ENCODE results near the gene HBG2.

Gene HBG2

DNA sequence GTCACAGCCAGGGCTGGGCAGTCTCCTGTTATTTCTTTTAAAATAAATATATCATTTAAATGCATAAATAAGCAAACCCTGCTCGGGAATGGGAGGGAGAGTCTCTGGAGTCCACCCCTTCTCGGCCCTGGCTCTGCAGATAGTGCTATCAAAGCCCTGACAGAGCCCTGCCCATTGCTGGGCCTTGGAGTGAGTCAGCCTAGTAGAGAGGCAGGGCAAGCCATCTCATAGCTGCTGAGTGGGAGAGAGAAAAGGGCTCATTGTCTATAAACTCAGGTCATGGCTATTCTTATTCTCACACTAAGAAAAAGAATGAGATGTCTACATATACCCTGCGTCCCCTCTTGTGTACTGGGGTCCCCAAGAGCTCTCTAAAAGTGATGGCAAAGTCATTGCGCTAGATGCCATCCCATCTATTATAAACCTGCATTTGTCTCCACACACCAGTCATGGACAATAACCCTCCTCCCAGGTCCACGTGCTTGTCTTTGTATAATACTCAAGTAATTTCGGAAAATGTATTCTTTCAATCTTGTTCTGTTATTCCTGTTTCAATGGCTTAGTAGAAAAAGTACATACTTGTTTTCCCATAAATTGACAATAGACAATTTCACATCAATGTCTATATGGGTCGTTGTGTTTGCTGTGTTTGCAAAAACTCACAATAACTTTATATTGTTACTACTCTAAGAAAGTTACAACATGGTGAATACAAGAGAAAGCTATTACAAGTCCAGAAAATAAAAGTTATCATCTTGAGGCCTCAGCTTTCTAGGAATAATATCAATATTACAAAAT lies 33.7 kb upstream of the HBG2 start:
- POLR2A ChIA-PET: no interaction called here
- TF ChIP-seq ELF4 (IDR thresholded peaks at IDR 0.05) (no peak), SP1 (IDR thresholded peaks at IDR 0.05) (no peak), TARDBP (IDR thresholded peaks at IDR 0.05) (no peak), ARNT (IDR thresholded peaks at IDR 0.05) (no peak), FOXA1 (IDR thresholded peaks at IDR 0.05) (no peak), FOXK2 (IDR thresholded peaks at IDR 0.05) (no peak), FOXM1 (IDR thresholded peaks at IDR 0.05; ENCODE audit: borderline replicate concordance) (no peak), LEF1 (IDR thresholded peaks at IDR 0.05; ENCODE audit: borderline replicate concordance) (no peak), HDGF (IDR thresholded peaks at IDR 0.05; ENCODE audit: borderline replicate concordance) (no peak), L3MBTL2 (conservative IDR thresholded peaks at IDR 0.05) (no peak), CTBP1 (IDR thresholded peaks at IDR 0.05; ENCODE audit: borderline replicate concordance) (no peak), NFRKB (IDR thresholded peaks at IDR 0.05) (no peak), BHLHE40 (IDR thresholded peaks at IDR 0.05; ENCODE audit: borderline replicate concordance) (no peak)
- TF ChIP-seq, protein P1, sequence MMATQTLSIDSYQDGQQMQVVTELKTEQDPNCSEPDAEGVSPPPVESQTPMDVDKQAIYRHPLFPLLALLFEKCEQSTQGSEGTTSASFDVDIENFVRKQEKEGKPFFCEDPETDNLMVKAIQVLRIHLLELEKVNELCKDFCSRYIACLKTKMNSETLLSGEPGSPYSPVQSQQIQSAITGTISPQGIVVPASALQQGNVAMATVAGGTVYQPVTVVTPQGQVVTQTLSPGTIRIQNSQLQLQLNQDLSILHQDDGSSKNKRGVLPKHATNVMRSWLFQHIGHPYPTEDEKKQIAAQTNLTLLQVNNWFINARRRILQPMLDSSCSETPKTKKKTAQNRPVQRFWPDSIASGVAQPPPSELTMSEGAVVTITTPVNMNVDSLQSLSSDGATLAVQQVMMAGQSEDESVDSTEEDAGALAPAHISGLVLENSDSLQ (IDR thresholded peaks at IDR 0.05): no peak
- CTCF ChIA-PET: no interaction called here
- no peak for DNase-seq (ENCODE audit: extremely low spot score)

DNA sequence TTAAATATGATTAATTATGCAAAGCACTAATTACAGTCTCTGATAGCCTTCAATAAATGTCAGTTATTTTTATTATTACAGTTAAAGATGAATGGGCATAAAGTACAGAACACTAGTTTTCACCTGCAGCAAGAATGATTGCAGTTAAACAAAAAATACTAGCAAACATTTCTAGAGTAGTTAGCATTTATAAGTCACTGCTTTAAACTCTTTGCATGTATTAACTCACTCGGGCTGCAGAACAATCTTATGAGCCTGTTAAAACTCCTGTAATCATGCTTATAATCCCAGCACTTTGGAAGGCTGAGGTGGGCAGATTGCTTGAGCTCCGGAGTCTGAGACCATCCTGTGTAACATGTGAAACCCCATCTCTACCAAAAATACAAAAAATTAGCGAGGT lies 32.3 kb upstream of the HBG2 start:
- no peak for TF ChIP-seq FOXA1 (IDR thresholded peaks at IDR 0.05)
- TF ChIP-seq SP1 (IDR thresholded peaks at IDR 0.05): no peak
- no peak for TF ChIP-seq CTBP1 (IDR thresholded peaks at IDR 0.05; ENCODE audit: borderline replicate concordance)
- TF ChIP-seq, protein P1 (IDR thresholded peaks at IDR 0.05): no peak
- TF ChIP-seq BHLHE40 (IDR thresholded peaks at IDR 0.05; ENCODE audit: borderline replicate concordance): no peak
- TF ChIP-seq ARNT (IDR thresholded peaks at IDR 0.05): no peak
- no peak for TF ChIP-seq NFRKB (IDR thresholded peaks at IDR 0.05)
- no peak for TF ChIP-seq FOXK2 (IDR thresholded peaks at IDR 0.05)
- no peak for TF ChIP-seq LEF1 (IDR thresholded peaks at IDR 0.05; ENCODE audit: borderline replicate concordance)
- TF ChIP-seq TARDBP (IDR thresholded peaks at IDR 0.05): no peak
- TF ChIP-seq SUZ12 (IDR thresholded peaks at IDR 0.05): no peak
- no peak for TF ChIP-seq ZNF384 (IDR thresholded peaks at IDR 0.05)
- TF ChIP-seq FOXM1 (IDR thresholded peaks at IDR 0.05; ENCODE audit: borderline replicate concordance): no peak
- DNase-seq (ENCODE audit: extremely low spot score): no peak
- CTCF ChIA-PET: no interaction called here
- POLR2A ChIA-PET: no interaction called here

DNA sequence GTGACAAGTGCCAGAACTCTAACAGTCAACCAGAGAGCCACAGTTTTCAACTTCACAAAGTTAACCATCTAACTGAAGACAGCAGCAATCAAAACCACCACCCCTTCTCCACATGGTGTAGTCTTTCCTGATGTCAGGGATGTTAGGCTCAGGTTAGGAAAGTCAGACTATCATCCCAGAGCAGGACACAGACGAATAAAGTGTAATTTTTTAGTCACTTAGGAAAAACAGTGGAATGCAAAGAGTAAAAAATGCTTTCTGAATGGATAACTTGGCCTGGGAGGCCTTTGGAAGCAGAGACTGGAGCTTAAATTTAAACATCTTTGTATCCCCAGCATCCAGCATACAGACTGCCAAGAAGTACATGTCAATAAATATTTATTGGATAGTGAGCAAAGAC lies 31.8 kb upstream of the HBG2 start:
- no peak for DNase-seq (ENCODE audit: extremely low spot score)
- POLR2A ChIA-PET: no interaction called here
- TF ChIP-seq ZNF384 (IDR thresholded peaks at IDR 0.05): no peak
- TF ChIP-seq TARDBP (IDR thresholded peaks at IDR 0.05): no peak
- TF ChIP-seq L3MBTL2 (conservative IDR thresholded peaks at IDR 0.05): no peak
- TF ChIP-seq NFRKB (IDR thresholded peaks at IDR 0.05): no peak
- no peak for TF ChIP-seq SP1 (IDR thresholded peaks at IDR 0.05)
- no peak for TF ChIP-seq BHLHE40 (IDR thresholded peaks at IDR 0.05; ENCODE audit: borderline replicate concordance)
- no peak for TF ChIP-seq CTBP1 (IDR thresholded peaks at IDR 0.05; ENCODE audit: borderline replicate concordance)
- no peak for TF ChIP-seq HDGF (IDR thresholded peaks at IDR 0.05; ENCODE audit: borderline replicate concordance)
- TF ChIP-seq ARNT (IDR thresholded peaks at IDR 0.05): no peak
- TF ChIP-seq LEF1 (IDR thresholded peaks at IDR 0.05; ENCODE audit: borderline replicate concordance): no peak
- TF ChIP-seq, protein P1 (IDR thresholded peaks at IDR 0.05): no peak
- TF ChIP-seq SUZ12 (IDR thresholded peaks at IDR 0.05): no peak
- no peak for TF ChIP-seq FOXK2 (IDR thresholded peaks at IDR 0.05)
- no peak for TF ChIP-seq FOXM1 (IDR thresholded peaks at IDR 0.05; ENCODE audit: borderline replicate concordance)
- no peak for TF ChIP-seq FOXA1 (IDR thresholded peaks at IDR 0.05)
- no peak for TF ChIP-seq ELF4 (IDR thresholded peaks at IDR 0.05)
- CTCF ChIA-PET: no interaction called here

DNA sequence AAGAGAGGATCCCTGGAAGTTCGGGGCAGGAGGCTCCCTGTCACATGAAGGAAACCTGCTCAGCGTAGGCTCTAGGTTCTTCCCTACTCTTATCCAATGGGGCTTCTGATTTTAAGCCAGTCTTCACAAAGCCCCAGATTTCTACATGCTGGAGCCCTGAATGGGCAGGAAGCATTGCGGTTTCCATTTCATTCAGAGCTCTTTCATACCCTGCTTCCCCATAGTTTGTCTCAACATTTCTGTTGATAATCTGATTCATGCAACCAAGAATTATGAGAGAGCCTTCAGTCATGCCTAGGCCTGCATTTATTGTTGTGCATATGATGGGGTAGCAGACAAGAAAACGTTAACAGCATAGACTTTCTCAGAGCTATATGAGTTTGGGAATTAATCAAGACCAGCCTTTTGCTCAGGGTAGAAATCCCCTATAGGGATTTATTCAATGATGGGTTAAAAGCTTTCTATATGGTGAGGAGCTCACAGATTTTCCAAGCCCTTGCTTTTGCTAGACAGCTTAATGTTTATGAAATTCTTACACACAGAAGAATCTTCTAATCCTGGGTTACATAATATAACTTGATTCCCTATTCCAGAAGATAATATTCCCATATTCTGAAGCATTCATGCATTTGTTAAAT lies 31.2 kb upstream of the HBG2 start:
- TF ChIP-seq FOXK2 (IDR thresholded peaks at IDR 0.05) (no peak), BHLHE40 (IDR thresholded peaks at IDR 0.05; ENCODE audit: borderline replicate concordance) (no peak), CTBP1 (IDR thresholded peaks at IDR 0.05; ENCODE audit: borderline replicate concordance) (no peak)
- ChIA-PET POLR2A (no interaction called here), CTCF (no interaction called here)
- DNase-seq (ENCODE audit: extremely low spot score): no peak

DNA sequence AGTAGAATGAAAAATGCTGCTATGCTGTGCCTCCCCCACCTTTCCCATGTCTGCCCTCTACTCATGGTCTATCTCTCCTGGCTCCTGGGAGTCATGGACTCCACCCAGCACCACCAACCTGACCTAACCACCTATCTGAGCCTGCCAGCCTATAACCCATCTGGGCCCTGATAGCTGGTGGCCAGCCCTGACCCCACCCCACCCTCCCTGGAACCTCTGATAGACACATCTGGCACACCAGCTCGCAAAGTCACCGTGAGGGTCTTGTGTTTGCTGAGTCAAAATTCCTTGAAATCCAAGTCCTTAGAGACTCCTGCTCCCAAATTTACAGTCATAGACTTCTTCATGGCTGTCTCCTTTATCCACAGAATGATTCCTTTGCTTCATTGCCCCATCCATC lies 30.1 kb upstream of the HBG2 start:
- ChIA-PET POLR2A (no interaction called here), CTCF (no interaction called here)
- TF ChIP-seq SUZ12 (IDR thresholded peaks at IDR 0.05) (no peak), ZNF384 (IDR thresholded peaks at IDR 0.05) (no peak), FOXK2 (IDR thresholded peaks at IDR 0.05) (no peak), FOXM1 (IDR thresholded peaks at IDR 0.05; ENCODE audit: borderline replicate concordance) (no peak)
- DNase-seq (ENCODE audit: extremely low spot score): no peak

DNA sequence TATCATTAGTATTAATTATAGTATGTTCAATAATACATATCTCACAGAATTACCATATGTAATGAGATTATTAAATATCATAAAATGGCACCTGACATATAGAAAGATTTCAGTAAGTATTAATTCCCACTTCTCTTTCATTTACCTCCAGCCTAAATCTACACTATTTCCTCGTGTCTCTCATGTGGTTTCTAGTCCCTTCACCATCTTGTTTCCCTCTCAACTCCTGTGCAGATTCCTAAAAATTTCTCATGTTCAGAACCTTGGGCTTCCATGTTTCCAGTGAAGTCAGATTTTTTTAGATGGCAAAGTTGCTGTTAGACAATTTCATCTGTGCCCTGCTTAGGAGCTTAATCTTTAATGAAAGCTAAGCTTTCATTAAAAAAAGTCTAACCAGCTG lies 29.3 kb upstream of the HBG2 start:
- ChIA-PET POLR2A (no interaction called here), CTCF (no interaction called here)
- TF ChIP-seq FOXM1 (IDR thresholded peaks at IDR 0.05; ENCODE audit: borderline replicate concordance): no peak
- TF ChIP-seq BHLHE40 (IDR thresholded peaks at IDR 0.05; ENCODE audit: borderline replicate concordance): no peak
- TF ChIP-seq FOXA1 (IDR thresholded peaks at IDR 0.05): no peak
- no peak for TF ChIP-seq ARNT (IDR thresholded peaks at IDR 0.05)
- no peak for TF ChIP-seq CTBP1 (IDR thresholded peaks at IDR 0.05; ENCODE audit: borderline replicate concordance)
- TF ChIP-seq FOXK2 (IDR thresholded peaks at IDR 0.05): no peak
- TF ChIP-seq ELF4 (IDR thresholded peaks at IDR 0.05): no peak
- TF ChIP-seq TARDBP (IDR thresholded peaks at IDR 0.05): no peak
- TF ChIP-seq SP1 (IDR thresholded peaks at IDR 0.05): no peak
- no peak for TF ChIP-seq SUZ12 (IDR thresholded peaks at IDR 0.05)
- no peak for TF ChIP-seq NFRKB (IDR thresholded peaks at IDR 0.05)
- TF ChIP-seq ZNF384 (IDR thresholded peaks at IDR 0.05): no peak
- TF ChIP-seq L3MBTL2 (conservative IDR thresholded peaks at IDR 0.05): no peak
- TF ChIP-seq, protein P1 (IDR thresholded peaks at IDR 0.05): no peak
- TF ChIP-seq LEF1 (IDR thresholded peaks at IDR 0.05; ENCODE audit: borderline replicate concordance): no peak
- DNase-seq (ENCODE audit: extremely low spot score): no peak
